Neuron (in vitro differentiated cells): Measurements from ENCODE around the gene ZGPAT.

ENCODE experiments used
- H2AFZ ChIP-seq: one replicate; pipeline ENCODE4 v1.6.1; 2013; ENCODE audit warnings: low read depth, mild to moderate bottlenecking, inconsistent platforms, low read length, moderate library complexity
- H3K27me3 ChIP-seq: one replicate; pipeline ENCODE4 v1.6.1; 2013; ENCODE audit warnings: low read length; ENCODE audit not compliant: insufficient read depth
- H3K36me3 ChIP-seq: one replicate; pipeline ENCODE4 v1.6.1; 2013; ENCODE audit warnings: low read length; ENCODE audit not compliant: insufficient read depth
- H3K4me1 ChIP-seq: one replicate; pipeline ENCODE4 v1.6.1; 2013; ENCODE audit warnings: low read length; ENCODE audit not compliant: insufficient read depth
- H3K4me3 ChIP-seq: 2 replicates; pipeline ENCODE4 v1.5.1; 2013; ENCODE audit warnings: mild to moderate bottlenecking, low read length, moderate library complexity
- H3K9me3 ChIP-seq: one replicate; pipeline ENCODE4 v1.6.1; 2013; ENCODE audit warnings: low read length

Gene ZGPAT

GRCh38 chr20:63698739-63699465, 8.9 kb upstream of the ZGPAT start:
- peaks cover 15% of the 10 kb centered on the region for H3K36me3 ChIP-seq
- H3K4me1 ChIP-seq: peaks cover 6% of the 10 kb centered on the region
- no peaks in the 10 kb centered on the region for H3K27me3 ChIP-seq
- no peak overlapping the region for H3K4me3 ChIP-seq
- no peak overlapping the region for H2AFZ ChIP-seq
- H3K9me3 ChIP-seq: no peaks in the 10 kb centered on the region

- Histone ChIP-seq H3K4me1 (peaks cover 6% of the 10 kb centered on the region), H3K4me3 (no peak overlapping the region), H2AFZ (no peak overlapping the region)
Observed at GRCh38 chr20:63699466-63700198, 8.2 kb upstream of the ZGPAT start.

GRCh38 chr20:63700199-63701050, 7.4 kb upstream of the ZGPAT start:
- Histone ChIP-seq H3K4me1 (peaks cover 6% of the 10 kb centered on the region), H3K27me3 (no peaks in the 10 kb centered on the region)

More at GRCh38 chr20:63699466-63700198, 8.2 kb upstream of the ZGPAT start:
- Histone ChIP-seq H3K27me3 (no peaks in the 10 kb centered on the region), H3K36me3 (peaks cover 21% of the 10 kb centered on the region), H3K9me3 (no peaks in the 10 kb centered on the region)

DNA sequence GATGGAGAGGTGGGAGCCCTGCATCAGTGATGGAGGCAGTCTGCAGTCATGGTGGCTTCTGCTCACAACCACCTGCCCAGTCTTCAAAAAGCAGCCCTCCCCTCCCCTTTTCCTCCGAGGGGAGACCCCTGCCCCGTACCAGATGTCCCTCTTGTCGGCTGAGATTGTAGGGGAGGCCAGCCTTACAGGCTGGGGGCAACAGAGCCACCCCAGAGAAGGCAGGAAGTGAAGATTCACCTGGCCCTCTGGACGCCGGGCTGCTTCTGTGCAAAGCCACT, 6.8 kb upstream of the ZGPAT start:
- H3K27me3 ChIP-seq: no peaks in the 10 kb centered on the region

More at GRCh38 chr20:63700199-63701050, 7.4 kb upstream of the ZGPAT start:
- H2AFZ ChIP-seq: no peak overlapping the region
- peaks cover 25% of the 10 kb centered on the region for H3K36me3 ChIP-seq
- no peaks in the 10 kb centered on the region for H3K9me3 ChIP-seq
- H3K4me3 ChIP-seq: no peak overlapping the region

DNA sequence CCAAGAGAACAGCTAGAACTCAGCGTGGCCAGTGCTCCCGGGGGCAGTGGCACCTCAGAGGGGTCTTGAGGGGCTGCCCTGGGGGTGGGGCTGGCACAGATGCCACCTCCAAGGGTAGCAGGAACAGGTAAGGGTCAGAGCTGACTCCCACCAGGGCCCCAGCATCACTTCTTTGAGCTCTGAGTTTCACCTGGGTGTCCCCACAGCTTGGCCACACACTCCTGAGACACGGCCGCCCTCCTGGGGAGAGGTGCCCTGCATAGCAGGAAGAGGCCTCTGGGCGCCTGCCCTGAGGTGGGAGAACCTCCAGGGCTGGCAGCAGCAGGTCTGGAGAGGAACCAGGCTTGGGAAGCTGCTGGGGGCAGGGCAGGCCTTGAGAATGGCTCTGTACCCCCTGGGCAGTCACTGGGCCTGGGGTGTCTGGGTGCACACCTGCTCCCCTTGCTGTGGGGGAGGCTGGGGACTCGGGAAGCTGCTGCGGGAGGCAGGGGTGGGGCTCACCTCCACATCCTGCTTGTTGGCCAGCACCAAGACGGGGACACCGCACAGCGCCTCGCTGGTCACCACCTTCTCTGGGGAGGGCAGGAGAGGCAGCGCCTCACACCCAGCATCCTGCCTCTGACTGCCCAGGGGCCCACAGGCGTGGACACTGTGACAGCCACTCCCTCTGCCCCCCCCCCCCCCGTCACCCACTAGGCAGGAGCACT, 6.4 kb upstream of the ZGPAT start:
- no peak overlapping the region for H3K4me3 ChIP-seq
- H2AFZ ChIP-seq: no peak overlapping the region
- peaks cover 34% of the 10 kb centered on the region for H3K36me3 ChIP-seq
- no peaks in the 10 kb centered on the region for H3K9me3 ChIP-seq
- no peaks in the 10 kb centered on the region for H3K27me3 ChIP-seq
- H3K4me1 ChIP-seq: peaks cover 9% of the 10 kb centered on the region

More for the DNA sequence above, 6.8 kb upstream of the ZGPAT start:
- no peak overlapping the region for H3K4me3 ChIP-seq
- H3K4me1 ChIP-seq: peaks cover 6% of the 10 kb centered on the region
- H3K36me3 ChIP-seq: peaks cover 30% of the 10 kb centered on the region
- H3K9me3 ChIP-seq: no peaks in the 10 kb centered on the region
- no peak overlapping the region for H2AFZ ChIP-seq

DNA sequence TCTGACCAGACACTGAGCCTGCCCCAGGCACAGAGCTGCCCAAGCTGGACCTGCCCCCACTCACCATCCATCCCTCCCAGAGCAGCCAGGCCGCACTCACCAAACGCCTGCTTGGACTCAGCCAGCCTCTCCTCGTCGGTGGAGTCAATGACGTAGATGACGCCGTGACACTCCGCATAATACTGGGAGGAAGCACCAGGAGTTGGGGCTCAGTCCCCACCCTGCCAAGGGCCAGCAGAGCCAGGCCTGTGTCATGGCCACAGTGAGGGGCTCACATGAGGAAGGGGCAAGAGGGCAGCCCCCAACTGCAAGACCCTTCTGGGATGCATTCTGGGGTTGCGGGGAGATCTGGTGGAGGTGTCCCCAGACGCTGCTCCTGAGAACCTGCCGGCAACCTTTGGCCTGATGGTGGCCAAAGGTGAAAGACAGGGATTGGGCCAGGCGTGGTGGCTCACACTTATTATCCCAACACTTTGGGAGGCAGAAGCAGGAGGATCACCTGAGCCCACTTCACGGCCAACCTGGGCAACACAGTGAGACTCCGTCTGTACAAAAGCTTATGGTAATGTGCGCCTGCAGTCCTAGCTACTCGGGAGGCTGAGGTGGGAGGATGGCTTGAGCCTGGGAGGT, 5.7 kb upstream of the ZGPAT start:
- Histone ChIP-seq H3K4me1 (peaks cover 13% of the 10 kb centered on the region), H3K36me3 (peaks cover 31% of the 10 kb centered on the region), H2AFZ (no peak overlapping the region), H3K4me3 (no peak overlapping the region), H3K9me3 (no peaks in the 10 kb centered on the region), H3K27me3 (no peaks in the 10 kb centered on the region)

DNA sequence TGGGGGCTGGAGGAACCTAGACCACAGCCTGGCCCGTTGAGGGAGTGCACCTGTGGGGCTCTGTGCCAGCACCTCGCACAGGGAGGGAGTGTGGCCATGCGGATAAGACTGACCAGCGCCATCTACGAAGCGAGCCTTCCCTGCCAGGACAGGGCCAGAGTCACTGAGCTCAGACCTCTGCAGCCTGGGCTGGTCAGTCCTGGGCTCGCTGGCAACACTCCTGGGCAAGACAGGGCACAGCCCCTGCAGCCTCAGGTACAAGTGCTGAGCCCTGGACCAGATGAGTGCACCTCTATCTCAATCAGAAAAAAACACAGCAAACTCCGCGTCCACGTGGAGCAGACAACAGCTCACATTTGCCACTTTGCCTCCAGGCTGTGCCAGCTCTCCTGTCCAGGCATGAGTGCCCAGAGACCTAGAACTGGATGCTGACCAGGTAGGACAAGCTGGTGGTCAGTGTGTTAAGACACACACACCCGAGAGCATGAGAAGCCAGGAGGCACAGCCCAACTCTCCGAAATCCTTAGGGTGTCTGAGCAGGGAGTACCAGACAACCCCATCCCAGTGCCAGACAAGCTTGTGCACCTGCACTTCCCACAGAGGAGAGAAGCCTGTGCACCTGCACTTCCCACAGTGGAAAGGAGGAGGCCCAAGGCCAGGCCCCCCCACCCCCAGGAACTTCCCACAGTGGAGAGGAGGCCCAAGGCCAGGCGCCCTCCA, 4.9 kb upstream of the ZGPAT start:
- peaks cover 13% of the 10 kb centered on the region for H3K4me1 ChIP-seq
- H3K4me3 ChIP-seq: no peak overlapping the region
- H3K36me3 ChIP-seq: peaks cover 31% of the 10 kb centered on the region
- H3K27me3 ChIP-seq: no peaks in the 10 kb centered on the region
- H2AFZ ChIP-seq: no peak overlapping the region
- no peaks in the 10 kb centered on the region for H3K9me3 ChIP-seq

GRCh38 chr20:63703471-63703975, 4.3 kb upstream of the ZGPAT start:
- Histone ChIP-seq H3K9me3 (no peaks in the 10 kb centered on the region), H3K27me3 (no peaks in the 10 kb centered on the region), H3K36me3 (peaks cover 31% of the 10 kb centered on the region), H3K4me1 (peaks cover 16% of the 10 kb centered on the region), H2AFZ (no peak overlapping the region), H3K4me3 (no peak overlapping the region)

DNA sequence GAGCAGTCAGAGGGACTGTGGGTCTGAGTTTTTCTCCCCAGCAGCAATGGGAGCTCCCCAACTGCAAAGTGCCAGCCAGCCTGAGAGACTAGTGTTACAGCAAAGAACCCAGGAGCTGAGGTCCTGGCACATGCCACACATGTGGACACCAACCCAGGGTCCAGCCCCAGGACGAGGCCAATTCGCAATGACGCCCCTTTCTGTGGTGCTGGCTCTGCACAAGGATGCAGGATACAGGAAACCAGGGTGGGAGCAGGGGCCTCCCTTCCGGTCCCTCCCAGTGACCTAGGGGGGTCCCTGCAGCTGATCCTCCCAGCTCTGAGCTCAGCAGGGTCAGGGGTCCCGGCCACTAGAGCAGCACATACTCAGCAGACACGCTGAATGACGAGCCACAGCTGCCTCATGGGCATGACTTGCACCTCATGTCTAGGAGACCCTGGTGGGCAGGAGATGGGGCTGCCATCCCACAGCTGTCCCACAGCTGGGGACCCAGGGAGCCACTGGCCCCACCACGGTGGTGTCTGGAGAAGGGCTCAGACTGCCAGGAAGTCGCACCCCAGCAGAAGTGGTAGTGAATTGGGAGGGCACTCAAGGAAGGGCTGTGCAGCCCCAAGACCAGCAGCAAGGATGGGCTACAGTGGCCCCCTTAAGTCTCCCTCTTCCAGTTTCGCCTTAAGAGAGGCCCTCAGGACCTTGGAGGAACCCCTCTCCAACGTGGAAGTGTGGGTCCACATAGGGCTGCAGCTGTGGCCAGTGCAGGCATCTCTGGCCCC, 3.7 kb upstream of the ZGPAT start:
- H3K36me3 ChIP-seq: peaks cover 35% of the 10 kb centered on the region
- H3K4me3 ChIP-seq: no peak overlapping the region
- H3K9me3 ChIP-seq: no peaks in the 10 kb centered on the region
- no peak overlapping the region for H2AFZ ChIP-seq
- no peaks in the 10 kb centered on the region for H3K27me3 ChIP-seq
- peaks cover 22% of the 10 kb centered on the region for H3K4me1 ChIP-seq

DNA sequence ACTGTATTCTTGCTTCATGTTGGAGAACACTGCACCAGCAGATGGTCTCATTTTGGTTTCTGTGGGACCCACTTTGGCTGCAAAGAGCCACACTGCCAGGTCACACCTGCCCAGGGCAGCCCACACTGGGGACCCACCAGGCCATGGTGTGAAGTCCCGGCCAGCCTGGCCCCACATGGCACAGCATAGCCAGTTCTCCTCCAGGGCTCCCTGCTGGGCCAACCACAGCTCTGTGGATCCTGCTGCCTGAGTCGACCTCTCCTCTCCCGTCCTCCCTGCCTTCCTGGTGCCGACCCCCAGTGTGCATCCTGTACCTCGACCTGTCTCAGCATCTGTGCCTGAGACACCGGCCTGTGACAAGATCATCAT, 3.1 kb upstream of the ZGPAT start:
- H3K27me3 ChIP-seq: no peaks in the 10 kb centered on the region
- peaks cover 22% of the 10 kb centered on the region for H3K4me1 ChIP-seq
- H3K9me3 ChIP-seq: no peaks in the 10 kb centered on the region
- no peak overlapping the region for H3K4me3 ChIP-seq
- no peak overlapping the region for H2AFZ ChIP-seq
- H3K36me3 ChIP-seq: peaks cover 39% of the 10 kb centered on the region

- Histone ChIP-seq H3K9me3 (no peaks in the 10 kb centered on the region), H3K4me3 (no peak overlapping the region), H3K27me3 (no peaks in the 10 kb centered on the region), H2AFZ (no peak overlapping the region), H3K4me1 (peaks cover 20% of the 10 kb centered on the region), H3K36me3 (peaks cover 36% of the 10 kb centered on the region)
Observed at GRCh38 chr20:63705232-63706026, 2.4 kb upstream of the ZGPAT start.
